Measurements from ENCODE around the gene SGCD. TPM values are rescaled to one million over a fixed set of nuclear protein-coding genes. Genes with fewer than 3 reads are reported as not detected.

SGCD gene
- 100 to 1,000 TPM in 3 of 9 donors, 10 to 100 TPM in 6; 59.3 to 150 (median 90.3) TPM for total RNA-seq
- polyA plus RNA-seq, result 10 to 100 TPM; 17.4 to 22.6 TPM
- long read RNA-seq, donor 1, full-length matches to known transcripts, result 31 of 98 reads
- long read RNA-seq, donor 1, partial matches to known transcripts, result 14 of 98 reads
- long read RNA-seq, donor 1, other reads (novel, unspliced or antisense), result 53 of 98 reads
- long read RNA-seq, donor 2, full-length matches to known transcripts, result 20 of 73 reads
- long read RNA-seq, donor 2, partial matches to known transcripts, result 4 of 73 reads
- long read RNA-seq, donor 2, other reads (novel, unspliced or antisense), result 49 of 73 reads
- long read RNA-seq, donor 3, full-length matches to known transcripts, result 17 of 50 reads
- long read RNA-seq, donor 3, partial matches to known transcripts, result 6 of 50 reads
- long read RNA-seq, donor 3, other reads (novel, unspliced or antisense), result 27 of 50 reads

DNA sequence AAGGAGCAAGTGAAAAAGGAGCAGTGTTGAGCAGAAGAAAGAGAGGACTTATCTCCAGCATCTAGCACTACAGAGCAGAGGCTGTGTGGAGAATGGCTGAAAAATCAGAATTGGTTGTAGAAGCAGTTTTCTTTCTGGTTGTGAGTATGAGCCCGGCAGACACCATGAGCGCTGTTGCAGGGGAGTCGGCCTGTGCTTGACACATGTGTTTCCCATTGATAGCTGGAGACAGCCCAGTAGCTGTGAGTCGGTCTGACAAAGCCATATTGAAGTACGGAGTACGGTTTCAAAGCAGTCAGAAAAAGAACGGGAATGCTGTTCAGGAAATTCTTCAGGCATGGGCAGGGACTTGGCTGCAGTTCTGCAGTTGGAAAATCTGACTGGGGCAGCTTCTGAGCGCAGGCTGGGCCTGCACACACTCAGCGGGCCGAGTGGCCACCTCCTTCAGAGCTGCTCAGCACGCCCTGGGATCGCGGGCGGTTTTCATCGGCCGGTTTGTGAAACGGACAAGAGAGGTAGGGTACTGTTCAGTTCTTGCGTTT is at the start of gene SGCD:
TSS of gene SGCD (plus strand) at position 447 of the 542 bp plus-strand sequence.
- H3K4me3 ChIP-seq, result peak within 1 kb of the TSS; percentile 3 to 71 (median 56)
- peak within 1 kb of the TSS; percentile 55 to 90 (median 78) for H3K27ac ChIP-seq
- peaks cover 0 to 40% (median 9%) of the 10 kb centered on the region in 12 donors for H3K4me1 ChIP-seq
- DNase-seq, result peak; percentile 70 to 88 (median 82)
- H3K9me3 ChIP-seq, result no peaks in the 10 kb centered on the region
- intact Hi-C loops (cut with DNase I), result loop anchor here in 5 of 10 donors (2.0 to 10.0 kb wide), 10 partner anchors 54 to 594 kb away; no protein-coding TSS in a partner anchor
- peaks cover 0 to 13% (median 0%) of the 10 kb centered on the region in 9 donors for H3K36me3 ChIP-seq
- peak; percentile 83 to 93 (median 90) for ATAC-seq
- H3K27me3 ChIP-seq, result no peaks in the 10 kb centered on the region
- peak in 1 of 2 donors; percentile 59 for TF ChIP-seq POLR2A (IDR thresholded peaks at IDR 0.05)
- TF ChIP-seq, protein P1, sequence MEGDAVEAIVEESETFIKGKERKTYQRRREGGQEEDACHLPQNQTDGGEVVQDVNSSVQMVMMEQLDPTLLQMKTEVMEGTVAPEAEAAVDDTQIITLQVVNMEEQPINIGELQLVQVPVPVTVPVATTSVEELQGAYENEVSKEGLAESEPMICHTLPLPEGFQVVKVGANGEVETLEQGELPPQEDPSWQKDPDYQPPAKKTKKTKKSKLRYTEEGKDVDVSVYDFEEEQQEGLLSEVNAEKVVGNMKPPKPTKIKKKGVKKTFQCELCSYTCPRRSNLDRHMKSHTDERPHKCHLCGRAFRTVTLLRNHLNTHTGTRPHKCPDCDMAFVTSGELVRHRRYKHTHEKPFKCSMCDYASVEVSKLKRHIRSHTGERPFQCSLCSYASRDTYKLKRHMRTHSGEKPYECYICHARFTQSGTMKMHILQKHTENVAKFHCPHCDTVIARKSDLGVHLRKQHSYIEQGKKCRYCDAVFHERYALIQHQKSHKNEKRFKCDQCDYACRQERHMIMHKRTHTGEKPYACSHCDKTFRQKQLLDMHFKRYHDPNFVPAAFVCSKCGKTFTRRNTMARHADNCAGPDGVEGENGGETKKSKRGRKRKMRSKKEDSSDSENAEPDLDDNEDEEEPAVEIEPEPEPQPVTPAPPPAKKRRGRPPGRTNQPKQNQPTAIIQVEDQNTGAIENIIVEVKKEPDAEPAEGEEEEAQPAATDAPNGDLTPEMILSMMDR (IDR thresholded peaks at IDR 0.05), result peak in 1 of 12 donors; percentile 21
- WGBS, 4 donors, result 5 to 10% (median 8%) methylated on average over 18 of the region's 18 CpGs

DNA sequence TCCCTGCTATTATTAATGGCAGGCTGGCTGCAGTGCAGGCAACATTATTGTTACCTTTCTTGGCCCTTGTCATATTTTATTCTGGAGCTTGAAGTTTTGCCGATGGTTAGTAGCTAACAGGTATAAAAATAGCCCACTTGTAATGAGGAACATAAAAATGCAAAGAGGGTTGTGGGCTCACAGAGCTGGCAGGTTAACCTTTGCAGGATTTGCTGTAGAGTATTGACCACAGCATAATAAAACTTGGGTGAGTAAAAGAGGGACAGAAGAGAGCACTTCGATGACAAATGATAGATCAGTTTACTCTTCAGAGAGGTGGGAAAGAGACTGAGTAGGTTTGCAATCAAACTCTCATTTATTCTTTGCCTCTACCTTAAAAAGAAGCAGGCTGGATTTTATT is 49.7 kb upstream of the SGCD start:
- H3K4me3 ChIP-seq, result no peak overlapping the region
- no peak for ATAC-seq
- no peak for DNase-seq
- H3K9me3 ChIP-seq, result no peaks in the 10 kb centered on the region
- no peaks in the 10 kb centered on the region for H3K36me3 ChIP-seq
- intact Hi-C loops (cut with DNase I), result loop anchor here in 1 of 10 donors (5.0 kb wide), 1 partner anchor 35 kb away; no protein-coding TSS in a partner anchor
- TF ChIP-seq POLR2A (IDR thresholded peaks at IDR 0.05), result no peak
- TF ChIP-seq, protein P1 (IDR thresholded peaks at IDR 0.05), result no peak
- H3K4me1 ChIP-seq, result peaks cover 0 to 27% (median 7%) of the 10 kb centered on the region in 12 donors
- 61 to 72% (median 66%) methylated on average over 2 of the region's 2 CpGs for WGBS, 4 donors
- H3K27me3 ChIP-seq, result no peaks in the 10 kb centered on the region
- H3K27ac ChIP-seq, result peak overlapping the region in 1 of 12 donors; percentile 23

DNA sequence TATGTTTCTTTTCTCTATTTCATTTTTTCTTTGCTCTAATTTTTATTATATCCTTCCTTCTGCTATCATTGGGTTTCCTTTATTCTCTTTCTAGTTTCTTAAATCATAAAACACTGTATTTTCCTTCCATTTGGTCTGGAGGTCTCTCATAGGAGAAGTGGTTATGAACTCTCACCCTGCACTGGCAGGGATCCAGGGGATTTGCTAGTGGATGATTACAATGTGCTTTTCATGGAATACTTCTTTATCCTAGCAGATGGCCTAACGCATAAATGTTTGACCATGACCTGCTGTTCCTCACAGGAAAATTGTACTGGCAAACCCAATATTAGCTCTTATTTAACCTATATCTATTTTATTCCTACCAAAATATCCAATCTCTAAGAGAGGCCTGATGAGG is 31.5 kb upstream of the SGCD start:
- Histone ChIP-seq H3K36me3 (no peaks in the 10 kb centered on the region), H3K27me3 (no peaks in the 10 kb centered on the region), H3K9me3 (peaks cover 0 to 4% (median 0%) of the 10 kb centered on the region in 12 donors), H3K4me3 (no peak overlapping the region), H3K27ac (no peak overlapping the region), H3K4me1 (peaks cover 0 to 4% (median 0%) of the 10 kb centered on the region in 12 donors)
- intact Hi-C loops (cut with DNase I), result no loop called here
- DNase-seq (peak in 1 of 5 donors; percentile 8), ATAC-seq (no peak)
- 59 to 81% (median 70%) methylated on average over 1 of the region's 1 CpG for WGBS, 4 donors
- TF ChIP-seq POLR2A (IDR thresholded peaks at IDR 0.05), result no peak
- TF ChIP-seq, protein P1 (IDR thresholded peaks at IDR 0.05), result no peak

DNA sequence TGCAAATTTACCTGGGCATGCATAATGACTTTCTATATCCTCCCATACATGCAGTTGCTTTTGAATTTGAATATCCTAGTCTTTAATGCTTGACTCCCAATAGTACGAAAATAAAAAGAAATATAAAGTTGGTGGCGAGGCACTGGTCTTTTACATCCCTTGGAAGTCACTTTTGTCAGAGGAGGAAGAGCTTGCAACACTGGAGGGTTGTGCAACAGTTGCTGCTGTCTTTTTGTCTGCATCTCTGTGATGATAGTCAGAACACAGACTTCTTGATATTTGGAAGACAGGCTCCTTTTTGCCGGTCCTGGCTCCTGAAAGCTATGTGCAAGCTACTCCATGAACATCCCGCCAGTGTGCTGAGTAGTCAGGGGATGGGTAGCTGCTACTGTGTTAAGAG is 16.8 kb upstream of the SGCD start:
- Histone ChIP-seq H3K9me3 (peaks cover 0 to 9% (median 0%) of the 10 kb centered on the region in 12 donors), H3K27ac (no peak overlapping the region), H3K27me3 (no peaks in the 10 kb centered on the region), H3K4me1 (peaks cover 0 to 6% (median 0%) of the 10 kb centered on the region in 12 donors), H3K4me3 (no peak overlapping the region), H3K36me3 (no peaks in the 10 kb centered on the region)
- ATAC-seq (no peak), DNase-seq (no peak)
- intact Hi-C loops (cut with DNase I), result loop anchor here in 1 of 10 donors (5.0 kb wide), 1 partner anchor 33 kb away; no protein-coding TSS in a partner anchor
- TF ChIP-seq, protein P1 (IDR thresholded peaks at IDR 0.05), result no peak
- no peak for TF ChIP-seq POLR2A (IDR thresholded peaks at IDR 0.05)
- WGBS, 4 donors, result 79 to 91% (median 84%) methylated on average over 4 of the region's 4 CpGs

Data from heart left ventricle (tissue), 16 donors.